ENCODE data around the gene AQP12A.

- TF ChIP-seq POLR2AphosphoS5 (IDR thresholded peaks at IDR 0.05; ENCODE audit: low read depth, low read length) (no peak), SIN3A (IDR thresholded peaks at IDR 0.05; ENCODE audit: borderline replicate concordance, insufficient read depth, low read length) (no peak), TAF1 (IDR thresholded peaks at IDR 0.05; ENCODE audit: borderline replicate concordance, insufficient read depth, low read length) (no peak)
These were observed 45.8 kb downstream of the AQP12A start for GRCh38 chr2:240737512-240737911.
